ENCODE results near the gene PDZD7.

DNA sequence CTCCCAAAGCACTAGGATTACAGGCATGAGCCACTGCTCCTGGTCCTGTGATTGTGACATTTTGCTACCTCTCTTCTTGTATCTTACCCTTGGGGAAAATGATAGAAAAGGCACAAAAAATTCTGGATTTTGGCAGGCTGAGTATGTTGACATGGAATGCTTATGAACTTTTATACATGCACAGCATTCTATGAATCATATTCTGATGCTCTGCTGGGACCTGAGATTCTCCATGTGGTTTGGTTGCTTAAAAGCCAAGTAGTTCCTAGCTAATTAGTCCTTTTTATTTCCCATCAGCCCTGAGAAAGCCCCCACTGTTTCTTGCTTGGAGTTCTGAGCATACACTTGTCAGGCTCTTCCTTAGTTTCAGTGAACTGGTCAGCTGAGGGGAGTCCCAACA is 22.6 kb upstream of the PDZD7 start:
- TF ChIP-seq POLR2A (IDR thresholded peaks at IDR 0.05): no peak
- TF ChIP-seq, protein P1, sequence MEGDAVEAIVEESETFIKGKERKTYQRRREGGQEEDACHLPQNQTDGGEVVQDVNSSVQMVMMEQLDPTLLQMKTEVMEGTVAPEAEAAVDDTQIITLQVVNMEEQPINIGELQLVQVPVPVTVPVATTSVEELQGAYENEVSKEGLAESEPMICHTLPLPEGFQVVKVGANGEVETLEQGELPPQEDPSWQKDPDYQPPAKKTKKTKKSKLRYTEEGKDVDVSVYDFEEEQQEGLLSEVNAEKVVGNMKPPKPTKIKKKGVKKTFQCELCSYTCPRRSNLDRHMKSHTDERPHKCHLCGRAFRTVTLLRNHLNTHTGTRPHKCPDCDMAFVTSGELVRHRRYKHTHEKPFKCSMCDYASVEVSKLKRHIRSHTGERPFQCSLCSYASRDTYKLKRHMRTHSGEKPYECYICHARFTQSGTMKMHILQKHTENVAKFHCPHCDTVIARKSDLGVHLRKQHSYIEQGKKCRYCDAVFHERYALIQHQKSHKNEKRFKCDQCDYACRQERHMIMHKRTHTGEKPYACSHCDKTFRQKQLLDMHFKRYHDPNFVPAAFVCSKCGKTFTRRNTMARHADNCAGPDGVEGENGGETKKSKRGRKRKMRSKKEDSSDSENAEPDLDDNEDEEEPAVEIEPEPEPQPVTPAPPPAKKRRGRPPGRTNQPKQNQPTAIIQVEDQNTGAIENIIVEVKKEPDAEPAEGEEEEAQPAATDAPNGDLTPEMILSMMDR (IDR thresholded peaks at IDR 0.05): no peak

Measured in stomach (tissue), 4 donors.